ENCODE measurements around the gene CYGB.
"Not testable (repeated sequence)": the region's sequence is repeated elsewhere in the genome, so short reads cannot be mapped to it uniquely, and the experiment has no call there.

The CYGB gene

GRCh38 chr17:76566988-76567431 lies 29.5 kb upstream of the CYGB start:
- DNase-seq: no peak

- DNase-seq: no peak
These were observed 29.1 kb upstream of the CYGB start for GRCh38 chr17:76566613-76566943.

GRCh38 chr17:76565728-76566612 lies 28.5 kb upstream of the CYGB start:
- no peak for DNase-seq

GRCh38 chr17:76564991-76565727 lies 27.6 kb upstream of the CYGB start:
- not testable (repeated sequence) for DNase-seq

GRCh38 chr17:76563359-76563758 lies 25.9 kb upstream of the CYGB start:
- not testable (repeated sequence) for DNase-seq

- no peak for DNase-seq
These were observed 25.2 kb upstream of the CYGB start for GRCh38 chr17:76562734-76563148.

GRCh38 chr17:76561799-76562268 lies 24.3 kb upstream of the CYGB start:
- no peak for DNase-seq

GRCh38 chr17:76561332-76561731 lies 23.8 kb upstream of the CYGB start:
- no peak for DNase-seq

GRCh38 chr17:76560877-76561221 lies 23.3 kb upstream of the CYGB start:
- no peak for DNase-seq

GRCh38 chr17:76560036-76560876 lies 22.7 kb upstream of the CYGB start:
- no peak for DNase-seq

- not testable (repeated sequence) for DNase-seq
These were observed 22.0 kb upstream of the CYGB start for GRCh38 chr17:76559460-76559859.

- DNase-seq: no peak
These were observed 20.9 kb upstream of the CYGB start for GRCh38 chr17:76558198-76559095.

GRCh38 chr17:76557368-76558197 lies 20.1 kb upstream of the CYGB start:
- peak in 1 of 2 experiments; percentile 76 for DNase-seq

GRCh38 chr17:76556765-76557367 lies 19.4 kb upstream of the CYGB start:
- DNase-seq: no peak

- DNase-seq: peak; percentile 36 to 82
These were observed 16.6 kb upstream of the CYGB start for GRCh38 chr17:76554131-76554530.

- DNase-seq: no peak
These were observed 15.8 kb upstream of the CYGB start for GRCh38 chr17:76553178-76553908.

GRCh38 chr17:76551685-76552084 lies 14.2 kb upstream of the CYGB start:
- DNase-seq: no peak

GRCh38 chr17:76550712-76551615 lies 13.5 kb upstream of the CYGB start:
- DNase-seq: no peak

- no peak for DNase-seq
These were observed 12.0 kb upstream of the CYGB start for GRCh38 chr17:76549539-76549938.
